Natural killer cell treated with Interleukin-12 subunit alpha and Interleukin-12 subunit beta and Interleukin-15 and Interleukin-18, amount 100 ng/mL, for 72 hours (primary cell): ENCODE measurements around the gene ZFYVE21. TPM values are rescaled to one million over a fixed set of nuclear protein-coding genes. Genes with fewer than 3 reads are reported as not detected.
"Not testable (repeated sequence)": the region's sequence is repeated elsewhere in the genome, so short reads cannot be mapped to it uniquely, and the experiment has no call there.

ENCODE experiments used
- ATAC-seq, 2 donors: fragments of 150-1000 bp; cut with Tn5 transposase in 1 of 2; sonication (Bioruptor Pico), chemical (Tn5 transposase) in 1 of 2; 2 replicates each; pipeline ENCODE4 v1.10.0; 2021
- DNase-seq: peaks from one replicate; pipeline ENCODE4 v3.0.0; 2022; ENCODE audit warnings: low spot score
- H3K27ac Mint-ChIP-seq, 2 donors: 1 replicate in 1 of 2; 2 replicates in 1 of 2; pipeline ENCODE4 v1.8.0; 2022; ENCODE audit warnings: mixed read lengths in 2 of 2, mild to moderate bottlenecking in 1 of 2, moderate library complexity in 1 of 2
- H3K27me3 Mint-ChIP-seq, 2 donors: 1 replicate in 1 of 2; 2 replicates in 1 of 2; pipeline ENCODE4 v1.8.0; 2022; ENCODE audit warnings: mixed read lengths in 2 of 2
- H3K36me3 Mint-ChIP-seq: one replicate; pipeline ENCODE4 v1.8.0; 2022; ENCODE audit warnings: mixed read lengths
- H3K4me1 Mint-ChIP-seq, 2 donors: 1 replicate in 1 of 2; 2 replicates in 1 of 2; pipeline ENCODE4 v1.8.0; 2022; ENCODE audit warnings: low read depth in 2 of 2, mixed read lengths in 2 of 2, mild to moderate bottlenecking in 1 of 2
- H3K4me3 Mint-ChIP-seq: one replicate; pipeline ENCODE4 v1.8.0; 2022; ENCODE audit warnings: mixed read lengths
- H3K9me3 Mint-ChIP-seq: 2 replicates; pipeline ENCODE4 v1.8.0; 2022; ENCODE audit warnings: mixed read lengths
- total RNA-seq, 2 donors: library from RNA; stranded (reverse); gene quantifications; one replicate each; pipeline ENCODE4 v1.2.3, GENCODE V29; 2022

The ZFYVE21 gene
- total RNA-seq, 2 donors from 2014 or later: 13.0 to 22.0 TPM

DNA sequence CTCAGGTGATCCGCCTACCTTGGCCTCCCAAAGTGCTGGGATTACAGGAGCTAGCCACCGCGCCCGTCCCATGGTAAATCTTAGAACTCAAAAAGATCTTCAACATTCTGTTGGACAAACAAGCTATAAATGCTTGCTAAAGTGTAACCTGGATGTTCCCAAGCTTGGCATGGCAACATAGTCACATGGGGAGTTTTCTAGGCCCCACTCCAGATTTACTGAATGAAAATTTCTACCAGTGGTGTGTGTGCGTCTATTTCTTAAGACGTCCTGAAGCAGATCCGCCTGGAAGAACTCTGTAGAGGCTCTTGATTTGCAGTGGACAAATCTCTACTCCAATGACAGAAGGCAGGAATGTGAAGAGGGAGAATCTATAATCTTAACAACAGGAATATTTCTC is 59.9 kb downstream of the ZFYVE21 start:
- H3K27me3 Mint-ChIP-seq: no peaks in the 10 kb centered on the region
- H3K9me3 Mint-ChIP-seq: no peaks in the 10 kb centered on the region
- no peak overlapping the region for H3K27ac Mint-ChIP-seq
- H3K4me1 Mint-ChIP-seq: peaks cover 0 to 2% of the 10 kb centered on the region in 2 donors
- DNase-seq (no peak), ATAC-seq (no peak)
- peaks cover 12% of the 10 kb centered on the region for H3K36me3 Mint-ChIP-seq
- no peak overlapping the region for H3K4me3 Mint-ChIP-seq

DNA sequence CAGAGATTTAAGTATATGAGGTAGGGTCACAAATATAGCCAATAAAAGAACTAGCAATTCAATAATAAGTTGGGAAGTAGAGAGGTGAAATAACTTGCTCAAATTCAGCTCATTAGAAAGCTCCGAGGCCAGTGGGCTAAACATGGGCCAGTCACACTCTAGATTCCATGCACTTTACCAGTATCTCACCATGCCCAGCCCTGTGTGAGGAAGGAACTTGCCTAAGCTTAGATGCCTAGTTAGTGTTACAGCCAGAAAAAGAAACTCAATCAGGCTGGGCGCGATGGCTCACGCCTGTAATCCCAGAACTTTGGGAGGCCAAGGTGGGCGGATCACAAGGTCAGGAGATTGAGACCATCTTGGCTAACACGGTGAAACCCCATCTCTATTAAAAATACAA is 60.7 kb downstream of the ZFYVE21 start:
- not testable (repeated sequence) for H3K27ac Mint-ChIP-seq, H3K27me3 Mint-ChIP-seq, DNase-seq, H3K9me3 Mint-ChIP-seq, H3K4me3 Mint-ChIP-seq, H3K4me1 Mint-ChIP-seq, ATAC-seq
- peaks cover 12% of the 10 kb centered on the region for H3K36me3 Mint-ChIP-seq

DNA sequence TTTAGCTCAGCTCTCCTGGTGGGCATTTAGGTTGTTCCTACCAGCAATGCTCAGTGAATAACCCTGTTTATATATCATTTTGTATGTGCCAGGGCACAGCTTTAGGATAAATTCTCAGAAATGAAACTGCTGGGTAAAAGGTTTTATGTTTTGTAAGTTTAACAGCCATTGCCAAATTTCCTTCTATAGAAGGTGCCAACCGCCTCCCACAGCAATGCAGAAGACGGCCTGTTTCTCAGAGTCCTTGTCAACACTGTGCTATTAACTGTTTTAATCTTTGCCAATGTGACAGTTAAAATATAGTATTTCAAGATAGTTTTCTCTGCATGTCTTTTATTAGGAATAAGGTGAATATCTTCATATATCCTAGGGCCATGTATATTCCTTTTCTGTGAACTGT is 66.8 kb downstream of the ZFYVE21 start:
- no peak overlapping the region for H3K4me3 Mint-ChIP-seq
- no peaks in the 10 kb centered on the region for H3K27me3 Mint-ChIP-seq
- H3K36me3 Mint-ChIP-seq: peaks cover 4% of the 10 kb centered on the region
- H3K4me1 Mint-ChIP-seq: no peaks in the 10 kb centered on the region
- no peak overlapping the region for H3K27ac Mint-ChIP-seq
- no peaks in the 10 kb centered on the region for H3K9me3 Mint-ChIP-seq
- ATAC-seq (no peak), DNase-seq (no peak)

Other genes starting within 250 kb of the ZFYVE21 start
- 1 to 10 TPM; 3.0 to 4.6 TPM for gene CKB, start 193.0 kb upstream of the ZFYVE21 start, total RNA-seq
- gene TRMT61A, start 186.6 kb upstream of the ZFYVE21 start, total RNA-seq: 10 to 100 TPM; 13.2 to 29.7 TPM
- gene BAG5, start 153.2 kb upstream of the ZFYVE21 start, total RNA-seq: 10 to 100 TPM; 27.4 to 29.6 TPM
- 10 to 100 TPM; 35.8 to 38.3 TPM for gene COA8, start 152.8 kb upstream of the ZFYVE21 start, total RNA-seq
- gene KLC1, start 86.6 kb upstream of the ZFYVE21 start, total RNA-seq: 100 to 1,000 TPM; 150 to 189 TPM
- 100 to 1,000 TPM in 1 of 2 donors, 10 to 100 TPM in 1; 37.3 to 112 TPM for gene XRCC3, start 359 bp upstream of the ZFYVE21 start, total RNA-seq
- 10 to 100 TPM; 14.4 to 25.7 TPM for gene PPP1R13B, start 131.8 kb downstream of the ZFYVE21 start, total RNA-seq
- gene TDRD9, start 212.6 kb downstream of the ZFYVE21 start, total RNA-seq: 1 to 10 TPM; 1.1 to 2.1 TPM
- gene RD3L, start 226.7 kb downstream of the ZFYVE21 start, total RNA-seq: not detected